Esophagus muscularis mucosa (tissue), 4 donors: Measurements from ENCODE around the gene FOXN3.

ENCODE experiments used
- CTCF ChIP-seq, 3 experiments: fragments of 200-600 bp in 2 of 3; fragments of 450-650 bp in 1 of 3; sonication (generic) in 2 of 3; IDR thresholded peaks; one replicate each; pipeline ENCODE4 v1.5.1; 2017 to 2019; ENCODE audit warnings: antibody characterized with exemption in 3 of 3, mild to moderate bottlenecking in 2 of 3, moderate library complexity in 1 of 3
- EP300 ChIP-seq: sonication (generic); formaldehyde crosslinking; IDR thresholded peaks from one replicate; pipeline ENCODE4 v1.6.1; 2017; ENCODE audit warnings: antibody characterized with exemption
- POLR2A ChIP-seq: fragments of 450-650 bp; IDR thresholded peaks from one replicate; pipeline ENCODE4 v1.6.1; 2017; ENCODE audit warnings: antibody characterized with exemption, moderate library complexity, mild to moderate bottlenecking, low read depth
- POLR2AphosphoS5 ChIP-seq, 2 donors: sonication (generic); formaldehyde crosslinking; IDR thresholded peaks; one replicate each; pipeline ENCODE4 v1.6.1; 2017; ENCODE audit warnings: antibody characterized with exemption in 2 of 2

DNA sequence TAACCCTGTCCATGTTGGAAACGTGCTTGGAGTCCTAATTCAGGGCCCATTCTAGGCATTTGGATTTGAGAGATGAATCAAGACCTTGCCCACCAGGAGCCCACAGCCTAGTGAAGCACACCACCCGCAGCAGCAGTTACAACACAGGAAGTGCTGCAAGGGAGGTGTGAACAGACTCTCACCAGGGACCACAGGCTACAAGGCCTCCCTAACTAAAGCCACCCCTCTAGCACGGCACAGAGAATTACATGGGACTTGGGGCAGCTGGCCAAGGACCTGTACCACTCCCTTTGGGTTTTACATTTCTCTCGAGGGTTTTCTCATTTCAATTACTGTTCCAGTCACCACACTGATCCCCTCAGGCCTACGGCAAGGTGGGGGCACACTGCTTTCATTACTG is 49.5 kb upstream of the FOXN3 start:
- TF ChIP-seq CTCF (IDR thresholded peaks at IDR 0.05) (no peak), POLR2AphosphoS5 (IDR thresholded peaks at IDR 0.05) (no peak), POLR2A (no peak), EP300 (no peak)
